ENCODE results near the gene SKA3.
"Not testable (repeated sequence)": the region's sequence is repeated elsewhere in the genome, so short reads cannot be mapped to it uniquely, and the experiment has no call there.

DNA sequence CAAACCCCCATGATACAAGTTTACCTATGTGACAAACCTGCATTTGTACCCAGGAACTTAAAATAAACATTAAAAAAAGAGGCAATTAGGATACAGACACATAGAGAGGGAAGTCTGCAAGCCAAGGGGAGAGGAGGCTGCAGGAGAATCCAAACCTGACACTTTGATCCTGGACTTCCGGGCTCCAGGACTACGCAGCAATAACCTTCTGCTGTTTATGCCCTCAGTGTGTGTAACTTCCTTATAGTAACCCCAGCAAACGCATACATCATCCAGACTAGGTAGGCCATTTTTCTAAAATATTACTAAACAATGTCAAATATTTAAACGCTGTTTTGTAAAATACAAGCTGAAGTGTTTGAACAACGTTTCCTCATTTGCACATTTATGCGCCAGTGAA is 39.1 kb upstream of the SKA3 start:
- TF ChIP-seq, protein P1, sequence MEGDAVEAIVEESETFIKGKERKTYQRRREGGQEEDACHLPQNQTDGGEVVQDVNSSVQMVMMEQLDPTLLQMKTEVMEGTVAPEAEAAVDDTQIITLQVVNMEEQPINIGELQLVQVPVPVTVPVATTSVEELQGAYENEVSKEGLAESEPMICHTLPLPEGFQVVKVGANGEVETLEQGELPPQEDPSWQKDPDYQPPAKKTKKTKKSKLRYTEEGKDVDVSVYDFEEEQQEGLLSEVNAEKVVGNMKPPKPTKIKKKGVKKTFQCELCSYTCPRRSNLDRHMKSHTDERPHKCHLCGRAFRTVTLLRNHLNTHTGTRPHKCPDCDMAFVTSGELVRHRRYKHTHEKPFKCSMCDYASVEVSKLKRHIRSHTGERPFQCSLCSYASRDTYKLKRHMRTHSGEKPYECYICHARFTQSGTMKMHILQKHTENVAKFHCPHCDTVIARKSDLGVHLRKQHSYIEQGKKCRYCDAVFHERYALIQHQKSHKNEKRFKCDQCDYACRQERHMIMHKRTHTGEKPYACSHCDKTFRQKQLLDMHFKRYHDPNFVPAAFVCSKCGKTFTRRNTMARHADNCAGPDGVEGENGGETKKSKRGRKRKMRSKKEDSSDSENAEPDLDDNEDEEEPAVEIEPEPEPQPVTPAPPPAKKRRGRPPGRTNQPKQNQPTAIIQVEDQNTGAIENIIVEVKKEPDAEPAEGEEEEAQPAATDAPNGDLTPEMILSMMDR (conservative IDR thresholded peaks at IDR 0.05; ENCODE audit: low read depth, low read length), result not testable (repeated sequence)
- not testable (repeated sequence) for TF ChIP-seq EZH2 (IDR thresholded peaks at IDR 0.05; ENCODE audit: borderline replicate concordance, low read depth, low read length, poor library complexity, severe bottlenecking)
